ENCODE measurements around the gene FAM3A.

FAM3A gene

DNA sequence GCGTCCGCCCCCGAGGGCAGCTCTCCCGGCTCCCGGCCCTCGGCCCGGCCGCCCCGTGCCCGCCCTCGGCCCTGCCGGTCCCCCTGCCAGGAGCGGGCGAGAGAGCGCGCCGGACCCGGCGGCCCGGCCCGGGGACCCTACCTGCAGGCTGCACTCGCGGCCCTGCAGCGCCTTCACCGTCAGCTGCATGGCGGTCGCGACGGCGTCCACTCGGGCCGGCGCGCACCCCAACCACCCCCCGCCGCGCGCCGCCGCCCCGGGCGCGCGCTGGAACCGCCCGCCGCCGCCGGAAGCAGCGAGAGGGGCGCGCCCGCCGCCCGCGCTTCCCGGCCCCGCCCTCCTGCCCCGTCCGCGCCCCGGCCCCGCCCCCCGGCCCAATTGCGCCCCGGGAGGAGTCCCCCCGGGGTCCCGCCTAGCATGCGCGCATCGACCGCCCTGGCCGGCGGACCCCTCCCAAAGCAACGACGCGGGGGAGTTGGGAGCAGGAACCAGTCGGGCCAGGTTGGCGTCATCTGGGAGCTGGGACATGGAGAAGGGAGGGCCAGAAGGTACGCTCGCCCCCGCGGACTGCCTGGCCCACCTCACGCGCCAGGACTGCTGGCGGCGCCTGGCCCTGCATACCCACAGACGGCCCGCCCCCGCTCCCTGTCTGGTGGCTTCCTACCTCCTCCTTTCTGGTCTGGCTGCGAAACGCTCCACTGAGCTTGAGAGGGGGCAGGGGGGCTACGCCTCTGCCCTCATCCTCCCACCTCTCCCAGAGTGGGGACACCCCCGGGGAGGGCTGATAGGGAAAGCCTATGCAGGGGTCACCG is 29.4 kb downstream of the FAM3A start, which contains the start of gene UBL4A:
Gene UBL4A, minus strand, starts transcription at position 220 of the 812 bp plus-strand sequence. Its CDS starts 31 bp downstream, at position 189.
- no peak for TF ChIP-seq EZH2 (IDR thresholded peaks at IDR 0.05; ENCODE audit: borderline replicate concordance, low read depth, low read length, severe bottlenecking)
- TF ChIP-seq, protein P1, sequence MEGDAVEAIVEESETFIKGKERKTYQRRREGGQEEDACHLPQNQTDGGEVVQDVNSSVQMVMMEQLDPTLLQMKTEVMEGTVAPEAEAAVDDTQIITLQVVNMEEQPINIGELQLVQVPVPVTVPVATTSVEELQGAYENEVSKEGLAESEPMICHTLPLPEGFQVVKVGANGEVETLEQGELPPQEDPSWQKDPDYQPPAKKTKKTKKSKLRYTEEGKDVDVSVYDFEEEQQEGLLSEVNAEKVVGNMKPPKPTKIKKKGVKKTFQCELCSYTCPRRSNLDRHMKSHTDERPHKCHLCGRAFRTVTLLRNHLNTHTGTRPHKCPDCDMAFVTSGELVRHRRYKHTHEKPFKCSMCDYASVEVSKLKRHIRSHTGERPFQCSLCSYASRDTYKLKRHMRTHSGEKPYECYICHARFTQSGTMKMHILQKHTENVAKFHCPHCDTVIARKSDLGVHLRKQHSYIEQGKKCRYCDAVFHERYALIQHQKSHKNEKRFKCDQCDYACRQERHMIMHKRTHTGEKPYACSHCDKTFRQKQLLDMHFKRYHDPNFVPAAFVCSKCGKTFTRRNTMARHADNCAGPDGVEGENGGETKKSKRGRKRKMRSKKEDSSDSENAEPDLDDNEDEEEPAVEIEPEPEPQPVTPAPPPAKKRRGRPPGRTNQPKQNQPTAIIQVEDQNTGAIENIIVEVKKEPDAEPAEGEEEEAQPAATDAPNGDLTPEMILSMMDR (IDR thresholded peaks at IDR 0.05; ENCODE audit: borderline replicate concordance, extremely low read depth, low read length, poor library complexity, severe bottlenecking) = no peak
- Histone ChIP-seq H3K36me3 (ENCODE audit: insufficient read depth, low read length) (peaks cover 21% of the 10 kb centered on the region), H3K9ac (ENCODE audit: low read depth, low read length) (peak within 1 kb of the TSS; percentile 73), H3K4me3 (ENCODE audit: low read depth in 1 of 2, low read length in 2 of 2) (peak within 1 kb of the TSS; percentile 26 to 59), H2AFZ (ENCODE audit: low read depth, low read length) (peak within 1 kb of the TSS; percentile 78), H3K4me2 (ENCODE audit: insufficient read depth, low read length) (peak within 1 kb of the TSS; percentile 89), H4K20me1 (ENCODE audit: insufficient read depth, low read length) (peaks cover 17% of the 10 kb centered on the region), H3K27me3 (ENCODE audit: insufficient read depth, low read length, poor library complexity) (no peaks in the 10 kb centered on the region), H3K9me3 (ENCODE audit: insufficient read depth, low read length, severe bottlenecking) (no peaks in the 10 kb centered on the region), H3K79me2 (ENCODE audit: insufficient read depth, low read length) (peaks cover 30% of the 10 kb centered on the region), H3K27ac (ENCODE audit: low read length) (peak within 1 kb of the TSS; percentile 80), H3K4me1 (ENCODE audit: insufficient read depth, low read length) (peaks cover 56% of the 10 kb centered on the region)
- peak; percentile 64 for DNase-seq
- peak; percentile 37 for ATAC-seq (ENCODE audit: insufficient read depth, low read depth)

DNA sequence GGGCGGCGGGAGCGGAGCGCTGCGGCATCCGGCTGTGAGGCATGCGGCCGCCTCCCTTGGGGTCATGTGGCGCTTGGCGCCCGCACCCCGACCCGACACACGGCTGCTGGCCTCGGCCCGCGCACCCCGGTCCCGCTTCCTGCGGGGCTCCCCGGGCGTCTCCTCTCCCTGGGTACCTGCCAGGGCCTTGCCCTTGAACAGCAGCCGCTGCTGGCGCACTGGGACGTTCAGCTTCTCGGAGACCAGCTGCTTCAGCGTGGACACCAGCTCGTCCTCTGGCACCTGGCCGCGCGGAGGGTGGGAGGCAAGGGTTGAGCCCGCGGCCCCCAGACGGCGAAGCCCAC is 30.0 kb downstream of the FAM3A start:
- Histone ChIP-seq H3K27me3 (ENCODE audit: insufficient read depth, low read length, poor library complexity) (no peaks in the 10 kb centered on the region), H3K4me3 (ENCODE audit: low read depth in 1 of 2, low read length in 2 of 2) (peak overlapping the region; percentile 26 to 59), H3K79me2 (ENCODE audit: insufficient read depth, low read length) (peaks cover 30% of the 10 kb centered on the region), H3K36me3 (ENCODE audit: insufficient read depth, low read length) (peaks cover 21% of the 10 kb centered on the region), H3K27ac (ENCODE audit: low read length) (peak overlapping the region; percentile 78), H3K4me1 (ENCODE audit: insufficient read depth, low read length) (peaks cover 50% of the 10 kb centered on the region), H2AFZ (ENCODE audit: low read depth, low read length) (peak overlapping the region; percentile 43), H3K4me2 (ENCODE audit: insufficient read depth, low read length) (peak overlapping the region; percentile 89), H3K9me3 (ENCODE audit: insufficient read depth, low read length, severe bottlenecking) (no peaks in the 10 kb centered on the region), H3K9ac (ENCODE audit: low read depth, low read length) (peak overlapping the region; percentile 73), H4K20me1 (ENCODE audit: insufficient read depth, low read length) (peaks cover 17% of the 10 kb centered on the region)
- ATAC-seq (ENCODE audit: insufficient read depth, low read depth) (peak; percentile 17), DNase-seq (peak; percentile 40)
- no peak for TF ChIP-seq EZH2 (IDR thresholded peaks at IDR 0.05; ENCODE audit: borderline replicate concordance, low read depth, low read length, severe bottlenecking)
- TF ChIP-seq, protein P1 (IDR thresholded peaks at IDR 0.05; ENCODE audit: borderline replicate concordance, extremely low read depth, low read length, poor library complexity, severe bottlenecking) = no peak

DNA sequence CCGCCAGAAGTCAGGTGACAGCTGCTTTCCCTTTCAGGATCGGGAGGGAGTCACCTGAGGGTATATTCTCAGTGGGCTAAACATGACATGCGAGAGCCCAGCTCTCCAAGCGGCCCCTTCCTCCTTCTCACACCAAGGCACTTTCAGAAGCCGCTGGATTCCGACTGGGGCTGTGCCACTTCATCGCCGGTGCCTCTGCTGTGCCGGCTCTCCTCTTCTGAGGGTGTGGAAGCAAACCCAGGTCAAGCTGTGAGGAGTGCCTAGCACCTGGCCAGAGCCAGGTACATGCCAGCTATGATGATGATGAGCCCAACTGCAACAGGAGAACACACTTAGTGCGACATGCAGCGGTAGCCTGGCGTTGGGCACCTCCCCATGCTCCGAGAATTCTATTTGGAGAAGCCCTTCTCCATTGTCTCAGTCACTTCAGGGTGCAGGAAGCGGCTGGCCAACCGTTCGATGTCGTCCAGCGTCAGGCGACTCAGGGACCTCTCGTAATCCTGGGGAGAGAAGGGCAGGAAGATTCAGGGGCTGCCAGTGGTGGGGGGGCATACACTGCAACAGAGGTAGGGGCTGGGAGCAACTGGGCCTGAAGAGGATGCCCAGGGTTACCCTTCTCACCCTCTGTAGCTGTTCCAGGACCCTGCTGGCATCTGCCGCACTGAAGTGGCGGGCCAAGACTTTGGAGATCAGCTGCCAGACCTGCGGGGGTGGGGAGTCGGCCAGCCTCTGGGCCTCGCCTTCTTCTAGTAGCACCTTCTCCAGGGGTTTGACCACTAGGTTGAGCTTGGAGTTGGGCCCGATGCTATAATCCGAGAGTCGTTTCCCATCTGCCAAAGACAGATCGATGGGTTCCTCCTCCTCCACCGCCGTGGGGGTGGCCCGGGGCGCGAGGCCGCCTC is 30.6 kb downstream of the FAM3A start:
- H3K36me3 ChIP-seq (ENCODE audit: insufficient read depth, low read length) = peaks cover 21% of the 10 kb centered on the region
- ATAC-seq (ENCODE audit: insufficient read depth, low read depth) (no peak), DNase-seq (no peak)
- peaks cover 17% of the 10 kb centered on the region for H4K20me1 ChIP-seq (ENCODE audit: insufficient read depth, low read length)
- peaks cover 48% of the 10 kb centered on the region for H3K4me1 ChIP-seq (ENCODE audit: insufficient read depth, low read length)
- TF ChIP-seq EZH2 (IDR thresholded peaks at IDR 0.05; ENCODE audit: borderline replicate concordance, low read depth, low read length, severe bottlenecking) = no peak
- peak overlapping the region; percentile 89 for H3K4me2 ChIP-seq (ENCODE audit: insufficient read depth, low read length)
- no peaks in the 10 kb centered on the region for H3K9me3 ChIP-seq (ENCODE audit: insufficient read depth, low read length, severe bottlenecking)
- H3K9ac ChIP-seq (ENCODE audit: low read depth, low read length) = peak overlapping the region; percentile 73
- peak overlapping the region; percentile 78 for H3K27ac ChIP-seq (ENCODE audit: low read length)
- no peaks in the 10 kb centered on the region for H3K27me3 ChIP-seq (ENCODE audit: insufficient read depth, low read length, poor library complexity)
- peak overlapping the region; percentile 26 to 59 for H3K4me3 ChIP-seq (ENCODE audit: low read depth in 1 of 2, low read length in 2 of 2)
- H3K79me2 ChIP-seq (ENCODE audit: insufficient read depth, low read length) = peaks cover 30% of the 10 kb centered on the region
- peak overlapping the region; percentile 43; the same call in 1 of the 2 replicates for H2AFZ ChIP-seq (ENCODE audit: low read depth, low read length)

Measured in DND-41 (cell line).